AG04449 (cell line): ENCODE measurements around the gene EML6.

Experiments used
- CTCF ChIA-PET: fragments of 350-600 bp; formaldehyde crosslinking; extraction: SDS; loops from one replicate; lab custom pipeline; 2021; ENCODE audit warnings: antibody characterized with exemption; lab: Yijun Ruan, JAX
- POLR2A ChIA-PET: fragments of 400-600, 350-600 bp; formaldehyde crosslinking; extraction: SDS; loops from one replicate; lab custom pipeline; 2020; ENCODE audit warnings: antibody characterized with exemption, inconsistent platforms; lab: Yijun Ruan, JAX
- DNase-seq: peaks from one replicate; pipeline ENCODE4 v3.0.0-alpha.2; 2010; ENCODE audit warnings: low read depth, low spot score
- H3K4me3 ChIP-seq: 2 replicates; pipeline ENCODE4 v1.5.1; 2011; ENCODE audit warnings: low read depth, mild to moderate bottlenecking, control low read depth, low read length
- TF ChIP-seq, protein P1 (sequence below): IDR thresholded peaks from one replicate; pipeline ENCODE4 v1.5.1; 2011; ENCODE audit warnings: mild to moderate bottlenecking, moderate library complexity, low read length, control low read depth, inconsistent platforms; ENCODE audit not compliant: insufficient read depth; ENCODE audit errors: missing control alignments

EML6 gene

DNA sequence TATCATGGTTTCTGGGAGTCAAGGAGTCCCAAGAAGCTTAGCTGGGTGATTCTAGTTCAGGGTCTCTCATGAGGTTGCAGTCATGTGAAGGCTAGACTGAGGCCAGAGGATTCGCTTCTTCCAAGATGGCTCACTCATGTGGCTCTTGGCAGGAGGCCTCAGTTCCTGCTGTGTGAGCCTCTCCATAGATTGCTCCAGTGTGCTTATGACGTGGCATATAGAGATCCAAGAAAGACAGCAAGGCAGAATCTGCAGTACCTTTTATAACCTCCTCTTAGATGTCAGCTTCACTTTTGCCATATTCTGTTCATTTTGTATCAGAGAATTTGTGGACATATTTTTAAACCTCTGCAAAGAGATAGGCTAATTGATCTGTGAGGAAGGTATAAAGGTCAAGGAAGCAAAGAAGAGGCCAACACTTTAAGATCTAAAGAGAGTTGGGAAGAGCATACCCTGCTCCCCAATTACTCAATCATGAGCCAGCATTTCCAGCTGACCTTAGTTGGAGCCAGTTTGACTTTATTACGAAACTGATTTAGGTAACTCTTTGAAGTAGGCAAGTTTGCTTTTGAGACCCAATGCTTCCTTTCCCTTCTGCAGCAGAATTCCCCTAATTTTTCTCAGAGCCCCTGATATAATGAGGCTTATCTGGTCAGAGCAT is 134.7 kb downstream of the EML6 start:
- POLR2A ChIA-PET: no interaction called here
- TF ChIP-seq, protein P1, sequence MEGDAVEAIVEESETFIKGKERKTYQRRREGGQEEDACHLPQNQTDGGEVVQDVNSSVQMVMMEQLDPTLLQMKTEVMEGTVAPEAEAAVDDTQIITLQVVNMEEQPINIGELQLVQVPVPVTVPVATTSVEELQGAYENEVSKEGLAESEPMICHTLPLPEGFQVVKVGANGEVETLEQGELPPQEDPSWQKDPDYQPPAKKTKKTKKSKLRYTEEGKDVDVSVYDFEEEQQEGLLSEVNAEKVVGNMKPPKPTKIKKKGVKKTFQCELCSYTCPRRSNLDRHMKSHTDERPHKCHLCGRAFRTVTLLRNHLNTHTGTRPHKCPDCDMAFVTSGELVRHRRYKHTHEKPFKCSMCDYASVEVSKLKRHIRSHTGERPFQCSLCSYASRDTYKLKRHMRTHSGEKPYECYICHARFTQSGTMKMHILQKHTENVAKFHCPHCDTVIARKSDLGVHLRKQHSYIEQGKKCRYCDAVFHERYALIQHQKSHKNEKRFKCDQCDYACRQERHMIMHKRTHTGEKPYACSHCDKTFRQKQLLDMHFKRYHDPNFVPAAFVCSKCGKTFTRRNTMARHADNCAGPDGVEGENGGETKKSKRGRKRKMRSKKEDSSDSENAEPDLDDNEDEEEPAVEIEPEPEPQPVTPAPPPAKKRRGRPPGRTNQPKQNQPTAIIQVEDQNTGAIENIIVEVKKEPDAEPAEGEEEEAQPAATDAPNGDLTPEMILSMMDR: no peak
- no peak for DNase-seq
- CTCF ChIA-PET: interaction anchor here (1.3 to 4.2 kb wide), 3 partner anchors 12 to 20 kb away, joined by 3 to 19 read pairs (median 17); no protein-coding TSS in a partner anchor
- H3K4me3 ChIP-seq: no peak overlapping the region

DNA sequence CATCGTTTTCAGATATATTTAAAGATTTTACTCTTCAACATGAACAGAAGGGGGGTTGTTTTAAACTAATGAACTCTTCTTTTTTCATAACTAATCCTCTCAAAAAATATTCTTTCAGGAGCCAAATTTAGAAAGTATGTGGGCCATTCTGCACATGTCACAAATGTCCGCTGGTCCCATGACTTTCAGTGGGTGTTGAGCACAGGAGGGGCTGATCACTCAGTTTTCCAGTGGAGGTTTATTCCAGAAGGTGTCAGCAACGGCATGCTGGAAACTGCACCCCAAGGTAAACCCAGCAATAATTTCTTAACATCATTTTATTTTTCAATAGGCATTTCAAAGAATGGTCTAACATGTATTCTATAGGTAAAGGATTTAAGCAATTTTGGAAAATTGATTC is 136.0 kb downstream of the EML6 start:
- TF ChIP-seq, protein P1: no peak
- POLR2A ChIA-PET: no interaction called here

DNA sequence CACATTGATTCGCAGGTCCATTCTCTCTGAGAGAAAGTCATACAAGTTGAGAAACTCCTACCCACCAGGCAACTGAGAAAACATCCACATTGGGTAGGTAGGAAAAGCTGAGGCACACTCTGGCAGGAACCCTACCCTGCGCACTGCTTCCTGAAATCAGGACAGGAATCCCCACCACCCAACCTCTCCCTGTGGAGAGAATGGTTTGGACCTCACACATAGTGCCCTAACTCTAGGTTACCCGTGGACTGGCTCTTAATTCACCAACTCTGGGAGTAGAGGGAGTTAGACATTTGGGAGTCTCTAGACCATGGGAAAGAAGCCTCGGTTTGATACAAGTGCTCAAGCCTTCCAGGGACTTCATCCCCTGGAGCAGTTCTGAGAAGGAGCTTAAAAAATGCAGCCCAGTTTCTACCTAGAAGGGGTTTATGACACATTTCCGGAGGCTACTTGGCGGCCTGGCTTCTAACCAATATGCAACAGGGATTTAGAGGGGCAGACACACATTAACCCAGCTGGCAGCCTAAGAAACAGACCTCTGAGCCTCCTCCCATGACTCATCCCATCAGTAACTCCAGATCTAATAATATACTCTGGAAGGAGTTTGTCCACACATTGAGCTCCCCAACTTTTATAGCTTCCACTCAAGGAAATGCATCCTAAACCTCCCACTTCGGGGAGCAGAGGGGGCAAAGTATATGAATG is 136.7 kb downstream of the EML6 start:
- peak; percentile 47 for DNase-seq
- CTCF ChIA-PET: interaction anchor here (1.0 to 4.2 kb wide), 3 partner anchors 20 to 306 kb away, joined by 3 to 17 read pairs (median 3); no protein-coding TSS in a partner anchor
- H3K4me3 ChIP-seq: no peak overlapping the region
- TF ChIP-seq, protein P1: no peak
- POLR2A ChIA-PET: interaction anchor here (0.9 kb wide), 1 partner anchor 190 kb away, joined by 4 read pairs; the partner anchor contains the start of gene RTN4

More for the DNA sequence above, 136.0 kb downstream of the EML6 start:
- CTCF ChIA-PET: interaction anchor here (1.4 to 4.2 kb wide), 2 partner anchors 21 to 307 kb away, joined by 3 to 17 read pairs; no protein-coding TSS in a partner anchor
- H3K4me3 ChIP-seq: no peak overlapping the region
- DNase-seq: no peak

DNA sequence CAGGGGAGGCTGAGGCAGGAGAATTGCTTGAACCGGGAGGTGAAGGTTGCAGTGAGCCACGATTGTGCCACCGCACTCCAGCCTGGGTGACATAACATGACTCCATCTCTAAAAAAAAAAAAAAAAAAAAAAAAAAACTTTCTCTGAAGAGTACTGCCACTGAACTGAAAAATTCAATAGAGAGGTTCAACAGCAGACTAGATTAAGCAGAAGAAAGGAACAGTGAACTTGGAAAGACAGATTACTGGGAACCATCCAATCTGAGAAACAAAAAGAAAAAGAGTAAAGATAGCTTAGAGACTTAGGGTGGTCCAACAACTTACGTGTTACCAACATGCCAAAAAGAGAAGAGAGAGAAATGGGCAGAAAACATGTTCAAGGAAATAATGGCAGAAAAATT is 138.8 kb downstream of the EML6 start:
- CTCF ChIA-PET: interaction anchor here (4.2 kb wide), 1 partner anchor 24 kb away, joined by 17 read pairs; no protein-coding TSS in a partner anchor
- POLR2A ChIA-PET: no interaction called here

GRCh38 chr2:54862742-54863141 is 139.3 kb downstream of the EML6 start:
- no peak for DNase-seq

More for the DNA sequence above, 138.8 kb downstream of the EML6 start:
- no peak overlapping the region for H3K4me3 ChIP-seq
- no peak for DNase-seq
- TF ChIP-seq, protein P1: no peak

More at GRCh38 chr2:54862742-54863141, 139.3 kb downstream of the EML6 start:
- POLR2A ChIA-PET: no interaction called here
- CTCF ChIA-PET: no interaction called here
- no peak overlapping the region for H3K4me3 ChIP-seq
- TF ChIP-seq, protein P1: no peak
